CD14-positive monocyte (primary cell): ENCODE measurements around the gene PI4K2A. TPM values are rescaled to one million over a fixed set of nuclear protein-coding genes. Genes with fewer than 3 reads are reported as not detected.
A peak's percentile ranks its signal among the peaks of the same experiment; 100 is the strongest.

Experiments used
- DNase-seq, 3 donors: peaks; one replicate each; pipeline ENCODE4 v3.0.0-alpha.2; 2011 to 2022
- H2AFZ ChIP-seq: 2 replicates; pipeline ENCODE4 v1.6.0; 2012; ENCODE audit warnings: mild to moderate bottlenecking, low read depth, low read length, inconsistent platforms; ENCODE audit not compliant: insufficient read depth, poor library complexity, severe bottlenecking
- H3K27ac ChIP-seq, 2 donors: 1 replicate in 1 of 2; 2 replicates in 1 of 2; pipeline ENCODE4 v1.5.1; 2012 to 2013; ENCODE audit warnings: low read length in 2 of 2, control low read depth in 1 of 2, inconsistent platforms in 1 of 2, low read depth in 1 of 2, mild to moderate bottlenecking in 1 of 2
- H3K27me3 ChIP-seq, 2 donors: one replicate each; pipeline versions ENCODE4 v1.6.0 to v1.6.1; 2011 to 2013; ENCODE audit warnings: low read length in 2 of 2; ENCODE audit not compliant: control insufficient read depth in 2 of 2, insufficient read depth in 2 of 2
- H3K36me3 ChIP-seq, 2 donors: replicated peaks in 1 of 2; 1 replicate in 1 of 2; 2 replicates in 1 of 2; pipeline versions ENCODE4 v1.5.1 to v1.6.1; 2012 to 2013; ENCODE audit warnings: low read length in 2 of 2, control low read depth in 1 of 2, inconsistent platforms in 1 of 2, mild to moderate bottlenecking in 1 of 2; ENCODE audit not compliant: insufficient read depth in 2 of 2, control insufficient read depth in 1 of 2
- H3K4me1 ChIP-seq, 2 donors: 1 replicate in 1 of 2; 2 replicates in 1 of 2; pipeline versions ENCODE4 v1.5.1 to v1.6.1; 2012 to 2013; ENCODE audit warnings: low read length in 2 of 2, control low read depth in 1 of 2, inconsistent platforms in 1 of 2, mild to moderate bottlenecking in 1 of 2, moderate library complexity in 1 of 2; ENCODE audit not compliant: insufficient read depth in 2 of 2, control insufficient read depth in 1 of 2
- H3K4me2 ChIP-seq: replicated peaks from 2 replicates; pipeline ENCODE3; 2012; ENCODE audit warnings: low read length, moderate library complexity, mild to moderate bottlenecking; ENCODE audit not compliant: poor library complexity, severe bottlenecking; ENCODE audit errors: extremely low read depth
- H3K4me3 ChIP-seq, 3 experiments: fragments of 200-600 bp in 1 of 3; sonication (generic) in 1 of 3; replicated peaks in 1 of 3; 1 replicate in 2 of 3; 2 replicates in 1 of 3; pipeline ENCODE4 v1.5.1; 2011 to 2013; ENCODE audit warnings: low read length in 3 of 3, mild to moderate bottlenecking in 3 of 3, control low read depth in 2 of 3, low read depth in 2 of 3, inconsistent platforms in 1 of 3, moderate library complexity in 1 of 3
- H3K79me2 ChIP-seq: 2 replicates; pipeline ENCODE4 v1.6.0; 2012; ENCODE audit warnings: mild to moderate bottlenecking, control low read depth, inconsistent platforms, low read length, moderate library complexity; ENCODE audit not compliant: insufficient read depth
- H3K9ac ChIP-seq: 2 replicates; pipeline ENCODE4 v1.6.0; 2017; ENCODE audit warnings: low read length, mild to moderate bottlenecking; ENCODE audit not compliant: insufficient read depth, poor library complexity, severe bottlenecking
- H3K9me3 ChIP-seq, 2 donors: replicated peaks in 1 of 2; 1 replicate in 1 of 2; 2 replicates in 1 of 2; pipeline versions ENCODE4 v1.5.1 to v1.6.1; 2012 to 2013; ENCODE audit warnings: low read length in 2 of 2, control low read depth in 1 of 2; ENCODE audit not compliant: control insufficient read depth in 1 of 2, insufficient read depth in 1 of 2
- H4K20me1 ChIP-seq: 2 replicates; pipeline ENCODE4 v1.6.0; 2012; ENCODE audit warnings: mild to moderate bottlenecking, low read length, control low read depth, moderate library complexity; ENCODE audit not compliant: insufficient read depth
- H3K27ac Mint-ChIP-seq, 7 donors: one replicate each; pipeline ENCODE4 v1.8.0; 2020; ENCODE audit warnings: mild to moderate bottlenecking in 7 of 7, mixed read lengths in 7 of 7, moderate library complexity in 6 of 7, inconsistent platforms in 2 of 7
- H3K27me3 Mint-ChIP-seq, 3 donors: one replicate each; pipeline ENCODE4 v1.8.0; 2021 to 2022; ENCODE audit warnings: low read depth in 3 of 3, mild to moderate bottlenecking in 3 of 3, mixed read lengths in 3 of 3, moderate library complexity in 3 of 3, inconsistent platforms in 1 of 3
- H3K36me3 Mint-ChIP-seq, 2 donors: one replicate each; pipeline ENCODE4 v1.8.0; 2020; ENCODE audit warnings: mixed read lengths in 2 of 2, inconsistent platforms in 1 of 2, mild to moderate bottlenecking in 1 of 2
- H3K4me1 Mint-ChIP-seq: one replicate; pipeline ENCODE4 v1.8.0; 2020; ENCODE audit warnings: mild to moderate bottlenecking, mixed read lengths
- H3K4me3 Mint-ChIP-seq, 2 donors: one replicate each; pipeline ENCODE4 v1.8.0; 2020; ENCODE audit warnings: mild to moderate bottlenecking in 2 of 2, mixed read lengths in 2 of 2, moderate library complexity in 1 of 2
- H3K9me3 Mint-ChIP-seq, 7 donors: one replicate each; pipeline ENCODE4 v1.8.0; 2020 to 2022; ENCODE audit warnings: mixed read lengths in 7 of 7, mild to moderate bottlenecking in 6 of 7, moderate library complexity in 6 of 7, inconsistent platforms in 2 of 7
- CTCF ChIP-seq: fragments of 200-600 bp; IDR thresholded peaks from one replicate; pipeline ENCODE4 v1.8.0; 2022; ENCODE audit warnings: antibody characterized with exemption, mild to moderate bottlenecking
- WGBS: methylation state at CpG from one replicate; pipeline ENCODE4 v1.1.5; 2013; ENCODE audit warnings: missing lambda C conversion rate; ENCODE audit not compliant: insufficient coverage; 5-methylcytosine and 5-hydroxymethylcytosine counted together
- intact Hi-C, 2 donors: fragments of 100-400 bp; cut with micrococcal nuclease; formaldehyde crosslinking; loops; one replicate each; pipeline versions ENCODE4 v1.15.0 to v1.15.1; 2023
- polyA plus RNA-seq, 3 donors: library from polyadenylated mRNA; depleted of rRNA in 1 of 3; unstranded in 2 of 3; stranded (reverse) in 1 of 3; fragments of 300-500 nt in 2 of 3; fragments of >200 nt in 1 of 3; fragmentation: Illumina TruSeq in 2 of 3; gene quantifications; 1 replicate in 2 of 3; 2 replicates in 1 of 3; pipeline ENCODE4 v1.2.3, GENCODE V29; 2012 to 2021

Gene PI4K2A
- polyA plus RNA-seq, 3 donors: 5.8 to 16.4 (median 6.7) TPM

- Histone ChIP-seq H3K36me3 (peaks cover 10 to 31% of the 10 kb centered on the region in 2 donors), H3K9ac (no peak overlapping the region), H3K27me3 (no peaks in the 10 kb centered on the region), H2AFZ (no peak overlapping the region), H3K27ac (no peak overlapping the region), H3K9me3 (no peaks in the 10 kb centered on the region), H3K4me2 (no peak overlapping the region), H3K79me2 (peaks cover 20% of the 10 kb centered on the region), H4K20me1 (peaks cover 15% of the 10 kb centered on the region), H3K4me3 (no peak overlapping the region), H3K4me1 (peaks cover 17 to 31% of the 10 kb centered on the region in 2 donors)
- H3K4me1 Mint-ChIP-seq: peaks cover 33% of the 10 kb centered on the region
- WGBS: no CpG with 5 or more reads among the region's 4 CpGs
- H3K27ac Mint-ChIP-seq: no peak overlapping the region
- H3K27me3 Mint-ChIP-seq: peaks cover 2 to 9% (median 2%) of the 10 kb centered on the region in 3 donors
- no peak overlapping the region for H3K4me3 Mint-ChIP-seq
- DNase-seq: no peak
- intact Hi-C loops: loop anchor here in 1 of 2 donors (5.0 kb wide), 1 partner anchor 44 kb away; the partner anchor contains the start of gene AVPI1
- no peaks in the 10 kb centered on the region for H3K9me3 Mint-ChIP-seq
- H3K36me3 Mint-ChIP-seq: peaks cover 35 to 37% of the 10 kb centered on the region in 2 donors
- TF ChIP-seq CTCF: no peak
These were observed 3.0 kb downstream of the PI4K2A start for GRCh38 chr10:97643441-97643985.

DNA sequence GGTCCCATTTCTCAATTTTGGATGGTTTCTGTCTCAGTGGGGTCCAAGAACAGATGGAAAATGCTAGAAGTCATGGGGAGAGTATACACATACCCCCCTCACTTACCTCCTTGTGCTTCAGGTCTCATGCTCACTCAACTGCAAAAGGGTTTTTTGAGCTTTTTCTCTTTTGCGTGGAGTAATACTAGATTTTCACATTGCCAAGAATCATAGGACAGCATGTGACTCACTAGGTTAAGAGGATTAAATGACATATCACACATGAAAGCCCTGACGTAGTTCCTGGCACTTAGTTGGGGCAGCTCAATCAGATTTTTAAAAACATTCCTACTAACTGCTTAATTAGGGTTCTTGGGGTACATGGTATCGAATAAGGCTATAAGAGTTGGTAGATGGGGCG, 4.5 kb downstream of the PI4K2A start:
- Mint-ChIP-seq H3K4me1 (peaks cover 42% of the 10 kb centered on the region), H3K36me3 (peaks cover 35 to 40% of the 10 kb centered on the region in 2 donors), H3K27me3 (peaks cover 2 to 9% (median 2%) of the 10 kb centered on the region in 3 donors), H3K4me3 (no peak overlapping the region), H3K27ac (peak overlapping the region in 2 of 7 donors; percentile 26 to 28), H3K9me3 (no peaks in the 10 kb centered on the region)
- H3K27me3 ChIP-seq: no peaks in the 10 kb centered on the region
- no CpG with 5 or more reads among the region's 4 CpGs for WGBS
- no peak overlapping the region for H3K4me2 ChIP-seq
- H3K9ac ChIP-seq: no peak overlapping the region
- H2AFZ ChIP-seq: no peak overlapping the region
- TF ChIP-seq CTCF: no peak
- H3K27ac ChIP-seq: no peak overlapping the region
- no peak overlapping the region for H3K4me3 ChIP-seq
- H3K9me3 ChIP-seq: no peaks in the 10 kb centered on the region
- peaks cover 24% of the 10 kb centered on the region for H4K20me1 ChIP-seq
- H3K79me2 ChIP-seq: peaks cover 20% of the 10 kb centered on the region
- no peak for DNase-seq
- peaks cover 10 to 31% of the 10 kb centered on the region in 2 donors for H3K36me3 ChIP-seq
- intact Hi-C loops: loop anchor here in 1 of 2 donors (5.0 kb wide), 2 partner anchors 42 to 103 kb away; partner anchors contain the start of gene AVPI1
- H3K4me1 ChIP-seq: peaks cover 29 to 37% of the 10 kb centered on the region in 2 donors
